ENCODE results near the gene DPF3.

GRCh38 chr14:72636871-72637270 is 257.0 kb downstream of the DPF3 start:
- no peak for TF ChIP-seq CTCF (IDR thresholded peaks at IDR 0.05)
- no peak for TF ChIP-seq POLR2A (IDR thresholded peaks at IDR 0.05)
- no peak for TF ChIP-seq EP300 (IDR thresholded peaks at IDR 0.05)
